ENCODE data around the gene RRP7A.
"Not testable (repeated sequence)": the region's sequence is repeated elsewhere in the genome, so short reads cannot be mapped to it uniquely, and the experiment has no call there.

Gene RRP7A

GRCh38 chr22:42535082-42535731, 15.6 kb upstream of the RRP7A start:
- not testable (repeated sequence) for DNase-seq

GRCh38 chr22:42533638-42533977, 14.0 kb upstream of the RRP7A start:
- no peak for DNase-seq

- not testable (repeated sequence) for DNase-seq
Observed at GRCh38 chr22:42531401-42532084, 11.9 kb upstream of the RRP7A start.

GRCh38 chr22:42529435-42529834, 9.8 kb upstream of the RRP7A start:
- DNase-seq = not testable (repeated sequence)

GRCh38 chr22:42528591-42529307, 9.2 kb upstream of the RRP7A start:
- DNase-seq = no peak

- no peak for DNase-seq
Observed at GRCh38 chr22:42522546-42522945, 3.0 kb upstream of the RRP7A start.

- no peak for DNase-seq
Observed at GRCh38 chr22:42521228-42521546, 1.6 kb upstream of the RRP7A start.

- not testable (repeated sequence) for DNase-seq
Observed at GRCh38 chr22:42518638-42519524, 715 bp downstream of the RRP7A start.

- not testable (repeated sequence) for DNase-seq
Observed at GRCh38 chr22:42517103-42517502, 2.5 kb downstream of the RRP7A start.

- no peak for DNase-seq
Observed at GRCh38 chr22:42515896-42516295, 3.7 kb downstream of the RRP7A start.

GRCh38 chr22:42515304-42515703, 4.3 kb downstream of the RRP7A start:
- DNase-seq = not testable (repeated sequence)

- not testable (repeated sequence) for DNase-seq
Observed at GRCh38 chr22:42514331-42514730, 5.3 kb downstream of the RRP7A start.

- DNase-seq = not testable (repeated sequence)
Observed at GRCh38 chr22:42512273-42512990, 7.2 kb downstream of the RRP7A start.

GRCh38 chr22:42511401-42511891, 8.2 kb downstream of the RRP7A start:
- DNase-seq = no peak

GRCh38 chr22:42509548-42509947, 10.0 kb downstream of the RRP7A start:
- DNase-seq = no peak

GRCh38 chr22:42508975-42509364, 10.6 kb downstream of the RRP7A start:
- not testable (repeated sequence) for DNase-seq

- not testable (repeated sequence) for DNase-seq
Observed at GRCh38 chr22:42508327-42508974, 11.1 kb downstream of the RRP7A start.

- no peak for DNase-seq
Observed at GRCh38 chr22:42500836-42501179, 18.8 kb downstream of the RRP7A start.

- DNase-seq = peak; percentile 73
Observed at GRCh38 chr22:42500161-42500835, 19.3 kb downstream of the RRP7A start.

- not testable (repeated sequence) for DNase-seq
Observed at GRCh38 chr22:42499773-42500160, 19.8 kb downstream of the RRP7A start.

- not testable (repeated sequence) for DNase-seq
Observed at GRCh38 chr22:42495533-42496141, 24.0 kb downstream of the RRP7A start.

All from hematopoietic multipotent progenitor cell treated with erythropoietin and hydrocortisone succinate and interleukin-3 and kit ligand, for 8 days (in vitro differentiated cells).